ENCODE measurements around the gene COL15A1.

COL15A1 gene

GRCh38 chr9:98974106-98974505 lies 30.4 kb downstream of the COL15A1 start:
- H3K4me1 Mint-ChIP-seq (ENCODE audit: low read depth in 2 of 2) = peaks cover 0 to 10% of the 10 kb centered on the region in 2 donors
- DNase-seq (no peak), ATAC-seq (replicated peaks) (no peak)
- H3K27ac Mint-ChIP-seq = no peak overlapping the region
- H3K36me3 Mint-ChIP-seq (ENCODE audit: insufficient read depth) = no peaks in the 10 kb centered on the region
- H3K9me3 Mint-ChIP-seq = no peaks in the 10 kb centered on the region
- peaks cover 13 to 34% of the 10 kb centered on the region in 2 donors for H3K27me3 Mint-ChIP-seq
- no peak overlapping the region for H3K4me3 Mint-ChIP-seq

- no peak for ATAC-seq (replicated peaks)
- H3K27me3 Mint-ChIP-seq = peaks cover 13 to 34% of the 10 kb centered on the region in 2 donors
- no peak overlapping the region for H3K4me3 Mint-ChIP-seq
- no peaks in the 10 kb centered on the region for H3K9me3 Mint-ChIP-seq
- no peak for DNase-seq
- H3K27ac Mint-ChIP-seq = no peak overlapping the region
- H3K36me3 Mint-ChIP-seq (ENCODE audit: insufficient read depth) = no peaks in the 10 kb centered on the region
- peaks cover 0 to 10% of the 10 kb centered on the region in 2 donors for H3K4me1 Mint-ChIP-seq (ENCODE audit: low read depth in 2 of 2)
Observed at GRCh38 chr9:98974554-98974953, 30.8 kb downstream of the COL15A1 start.

DNA sequence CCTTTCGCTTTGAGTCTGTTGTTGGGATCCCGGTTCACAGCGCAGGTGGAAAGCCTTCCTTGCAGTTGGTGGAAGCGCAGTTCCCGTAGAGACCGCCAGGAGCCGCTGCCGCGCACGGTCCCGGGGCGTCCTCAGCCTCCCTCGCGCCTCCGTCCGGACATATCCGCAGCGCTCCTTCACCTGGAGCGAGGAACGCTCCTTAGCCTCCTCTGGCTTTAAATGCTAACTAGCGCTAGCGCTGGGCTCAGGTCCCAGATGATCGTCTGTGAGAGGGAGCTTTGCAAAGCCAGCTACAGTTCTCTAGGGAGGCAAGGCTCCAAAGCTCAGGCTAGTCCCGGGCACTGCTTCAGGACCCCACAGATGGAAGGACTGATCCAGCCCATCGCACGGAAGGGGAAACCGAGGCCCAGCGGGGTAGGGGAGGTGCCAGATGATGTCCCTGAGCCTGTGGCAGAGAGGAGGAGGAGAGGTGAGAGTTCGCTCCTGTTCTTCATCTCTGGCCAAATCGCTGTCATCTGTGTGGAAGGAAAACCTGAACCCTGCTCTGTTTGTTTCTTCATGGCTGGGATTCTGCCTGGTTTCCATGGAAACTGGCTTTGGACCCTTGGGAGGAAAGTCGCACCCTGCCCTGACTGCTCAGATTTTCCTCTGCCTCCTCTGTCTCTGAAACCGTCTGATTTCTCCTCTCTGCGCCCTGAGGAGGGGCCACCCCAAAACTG lies 31.4 kb downstream of the COL15A1 start:
- peak; percentile 98 for ATAC-seq (replicated peaks)
- Mint-ChIP-seq H3K27me3 (peaks cover 13 to 39% of the 10 kb centered on the region in 2 donors), H3K9me3 (no peaks in the 10 kb centered on the region), H3K36me3 (ENCODE audit: insufficient read depth) (no peaks in the 10 kb centered on the region), H3K27ac (no peak overlapping the region), H3K4me3 (peak overlapping the region; percentile 54 to 55), H3K4me1 (ENCODE audit: low read depth in 2 of 2) (peaks cover 0 to 10% of the 10 kb centered on the region in 2 donors)
- peak; percentile 77 to 83 (median 82) for DNase-seq

GRCh38 chr9:98975838-98976237 lies 32.1 kb downstream of the COL15A1 start:
- no peak overlapping the region for H3K4me3 Mint-ChIP-seq
- H3K36me3 Mint-ChIP-seq (ENCODE audit: insufficient read depth) = no peaks in the 10 kb centered on the region
- no peak for DNase-seq
- ATAC-seq (replicated peaks) = no peak
- H3K9me3 Mint-ChIP-seq = no peaks in the 10 kb centered on the region
- H3K27me3 Mint-ChIP-seq = peaks cover 13 to 43% of the 10 kb centered on the region in 2 donors
- peaks cover 0 to 10% of the 10 kb centered on the region in 2 donors for H3K4me1 Mint-ChIP-seq (ENCODE audit: low read depth in 2 of 2)
- no peak overlapping the region for H3K27ac Mint-ChIP-seq

DNA sequence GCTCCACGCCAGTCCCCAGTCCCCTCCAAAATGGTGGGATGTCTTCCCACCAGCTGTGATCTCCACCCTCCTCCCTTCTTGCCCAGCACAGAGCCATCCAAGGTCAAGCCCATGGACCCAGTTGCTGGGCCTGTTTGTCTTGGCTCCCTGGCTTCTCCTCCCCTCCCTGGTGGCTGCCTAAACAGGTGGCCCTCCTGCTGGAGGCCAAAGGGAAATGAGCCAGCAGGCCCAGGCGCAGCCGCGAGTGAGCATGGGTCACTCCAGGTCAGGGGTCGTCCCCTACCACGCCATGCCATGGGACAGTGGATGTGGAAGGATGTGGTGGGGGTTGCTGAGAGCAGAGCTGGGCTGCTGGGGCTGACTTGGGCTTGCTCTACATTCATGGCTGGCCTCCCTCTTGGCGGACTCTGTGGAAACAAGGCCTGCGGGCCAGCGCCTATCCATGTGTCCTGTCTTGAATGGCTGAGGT lies 33.6 kb downstream of the COL15A1 start:
- no peaks in the 10 kb centered on the region for H3K36me3 Mint-ChIP-seq (ENCODE audit: insufficient read depth)
- peaks cover 13 to 43% of the 10 kb centered on the region in 2 donors for H3K27me3 Mint-ChIP-seq
- no peak for DNase-seq
- no peak for ATAC-seq (replicated peaks)
- no peaks in the 10 kb centered on the region for H3K9me3 Mint-ChIP-seq
- H3K4me3 Mint-ChIP-seq = no peak overlapping the region
- peaks cover 0 to 10% of the 10 kb centered on the region in 2 donors for H3K4me1 Mint-ChIP-seq (ENCODE audit: low read depth in 2 of 2)
- H3K27ac Mint-ChIP-seq = no peak overlapping the region

- no peaks in the 10 kb centered on the region for H3K9me3 Mint-ChIP-seq
- no peaks in the 10 kb centered on the region for H3K36me3 Mint-ChIP-seq (ENCODE audit: insufficient read depth)
- H3K4me1 Mint-ChIP-seq (ENCODE audit: low read depth in 2 of 2) = peaks cover 0 to 10% of the 10 kb centered on the region in 2 donors
- DNase-seq (no peak), ATAC-seq (replicated peaks) (no peak)
- peaks cover 10 to 40% of the 10 kb centered on the region in 2 donors for H3K27me3 Mint-ChIP-seq
- H3K27ac Mint-ChIP-seq = peak overlapping the region in 1 of 2 donors; percentile 28
- no peak overlapping the region for H3K4me3 Mint-ChIP-seq
Observed at GRCh38 chr9:98977813-98978212, 34.1 kb downstream of the COL15A1 start.

DNA sequence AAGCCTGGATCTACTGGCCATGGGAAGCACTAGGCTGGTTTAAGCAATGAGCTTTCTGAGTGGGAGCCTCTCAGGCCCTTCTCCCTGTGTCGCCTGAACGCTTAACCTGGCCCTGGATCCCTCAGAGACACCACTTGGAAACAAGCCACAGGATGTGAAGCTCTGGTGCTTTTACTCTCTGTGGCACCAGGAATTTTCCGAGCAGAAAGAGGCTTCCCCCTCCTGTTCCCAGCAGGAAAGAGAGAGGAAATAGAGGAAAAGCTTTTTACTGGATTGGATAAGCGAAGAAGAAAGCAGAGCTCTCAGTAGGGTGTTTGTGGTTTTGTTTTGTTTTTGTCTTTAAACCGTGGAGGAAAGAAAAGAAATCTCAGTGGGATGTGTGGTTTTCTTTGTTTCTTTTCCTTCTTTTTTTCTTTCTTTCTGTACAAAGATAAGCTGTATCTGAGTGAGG lies 34.5 kb downstream of the COL15A1 start:
- H3K27ac Mint-ChIP-seq = peak overlapping the region in 1 of 2 donors; percentile 28
- H3K9me3 Mint-ChIP-seq = no peaks in the 10 kb centered on the region
- ATAC-seq (replicated peaks) (no peak), DNase-seq (no peak)
- H3K36me3 Mint-ChIP-seq (ENCODE audit: insufficient read depth) = no peaks in the 10 kb centered on the region
- H3K4me1 Mint-ChIP-seq (ENCODE audit: low read depth in 2 of 2) = peaks cover 0 to 8% of the 10 kb centered on the region in 2 donors
- H3K4me3 Mint-ChIP-seq = no peak overlapping the region
- peaks cover 7 to 35% of the 10 kb centered on the region in 2 donors for H3K27me3 Mint-ChIP-seq

DNA sequence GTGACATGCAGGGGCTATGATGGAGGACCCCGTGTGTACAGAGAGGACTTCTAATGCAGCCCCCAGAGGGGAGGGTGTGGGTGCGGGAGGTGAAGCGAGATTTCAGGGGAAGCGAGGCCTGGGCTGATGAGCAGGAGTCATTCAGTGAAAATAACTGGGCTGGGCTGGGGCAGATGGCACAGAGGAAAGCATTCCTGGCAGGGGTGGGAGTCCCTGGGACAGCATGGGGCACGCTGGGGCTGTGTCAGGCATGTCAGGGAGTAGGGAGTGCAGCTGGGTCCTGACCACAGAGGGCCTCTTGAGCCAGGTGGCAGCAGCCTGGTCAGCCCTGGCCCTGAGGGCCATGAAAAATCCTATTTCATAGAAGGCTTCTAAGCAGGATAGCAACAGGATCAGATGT lies 36.6 kb downstream of the COL15A1 start:
- DNase-seq = no peak
- H3K4me1 Mint-ChIP-seq (ENCODE audit: low read depth in 2 of 2) = peaks cover 0 to 4% of the 10 kb centered on the region in 2 donors
- no peaks in the 10 kb centered on the region for H3K36me3 Mint-ChIP-seq (ENCODE audit: insufficient read depth)
- ATAC-seq (replicated peaks) = no peak
- H3K4me3 Mint-ChIP-seq = no peak overlapping the region
- H3K9me3 Mint-ChIP-seq = no peaks in the 10 kb centered on the region
- H3K27ac Mint-ChIP-seq = no peak overlapping the region
- H3K27me3 Mint-ChIP-seq = peaks cover 7 to 26% of the 10 kb centered on the region in 2 donors

DNA sequence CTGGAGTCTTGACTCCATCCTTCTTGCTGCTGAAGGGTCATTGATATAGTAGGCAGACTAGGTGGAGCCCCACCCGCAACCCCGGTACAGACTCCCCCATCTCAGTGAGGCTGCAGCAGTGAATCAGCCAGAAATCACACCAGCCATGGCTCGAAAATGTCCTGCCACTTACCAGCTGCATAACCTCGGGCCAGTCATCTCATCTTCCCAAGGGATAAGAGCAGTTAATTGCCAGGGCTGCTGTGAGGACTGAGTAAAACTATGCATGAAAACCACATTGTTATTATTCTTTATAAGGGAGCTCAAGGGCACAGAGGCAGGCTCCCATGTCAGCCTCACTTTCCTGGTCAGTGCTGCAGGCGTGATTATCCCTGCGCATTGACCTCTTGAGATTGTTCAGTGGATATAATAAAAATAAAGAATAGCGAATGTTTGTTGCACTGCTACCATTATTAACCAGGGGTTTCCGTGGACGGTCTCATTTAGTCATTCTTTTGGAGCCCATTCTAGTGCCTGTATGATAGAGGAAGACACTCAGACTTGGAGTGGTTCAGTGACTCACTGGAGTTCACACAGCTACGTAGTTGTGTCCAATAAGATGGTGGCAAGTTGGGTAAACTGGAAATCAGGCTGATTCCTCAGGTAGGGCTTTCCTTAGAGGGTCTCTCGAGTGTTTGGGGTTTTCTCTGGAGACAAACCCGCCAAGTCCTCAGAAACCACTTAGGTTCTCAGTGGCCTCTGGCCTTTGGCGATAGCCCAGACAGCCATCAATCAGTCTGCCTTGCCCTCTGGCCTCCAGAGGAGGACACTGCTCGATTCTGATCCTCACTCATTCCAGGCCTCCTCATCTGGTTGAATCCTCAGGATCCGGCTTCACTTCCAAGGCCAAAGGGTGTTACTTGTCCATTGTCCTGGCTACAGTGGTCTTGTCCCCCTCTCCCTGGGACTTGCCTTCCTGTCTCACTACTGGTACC lies 39.9 kb downstream of the COL15A1 start:
- no peaks in the 10 kb centered on the region for H3K4me1 Mint-ChIP-seq (ENCODE audit: low read depth in 2 of 2)
- H3K9me3 Mint-ChIP-seq = no peaks in the 10 kb centered on the region
- H3K27me3 Mint-ChIP-seq = peaks cover 0 to 30% of the 10 kb centered on the region in 2 donors
- no peaks in the 10 kb centered on the region for H3K36me3 Mint-ChIP-seq (ENCODE audit: insufficient read depth)
- no peak overlapping the region for H3K27ac Mint-ChIP-seq
- DNase-seq = no peak
- no peak overlapping the region for H3K4me3 Mint-ChIP-seq
- no peak for ATAC-seq (replicated peaks)

DNA sequence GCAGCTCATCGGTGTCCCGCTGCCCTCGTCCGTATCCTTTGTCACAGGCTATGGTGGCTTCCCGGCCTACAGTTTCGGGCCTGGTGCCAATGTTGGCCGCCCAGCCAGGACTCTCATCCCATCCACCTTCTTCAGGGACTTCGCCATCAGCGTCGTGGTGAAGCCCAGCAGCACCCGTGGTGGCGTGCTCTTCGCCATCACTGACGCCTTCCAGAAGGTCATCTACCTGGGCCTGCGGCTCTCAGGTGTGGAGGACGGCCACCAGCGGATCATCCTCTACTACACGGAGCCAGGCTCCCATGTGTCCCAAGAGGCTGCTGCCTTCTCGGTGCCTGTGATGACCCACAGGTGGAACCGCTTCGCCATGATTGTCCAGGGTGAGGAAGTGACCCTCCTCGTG lies 41.9 kb downstream of the COL15A1 start:
- Mint-ChIP-seq H3K4me3 (no peak overlapping the region), H3K4me1 (ENCODE audit: low read depth in 2 of 2) (peaks cover 0 to 2% of the 10 kb centered on the region in 2 donors), H3K27ac (no peak overlapping the region), H3K27me3 (peaks cover 0 to 21% of the 10 kb centered on the region in 2 donors), H3K9me3 (no peaks in the 10 kb centered on the region), H3K36me3 (ENCODE audit: insufficient read depth) (no peaks in the 10 kb centered on the region)
- no peak for DNase-seq
- ATAC-seq (replicated peaks) = no peak

DNA sequence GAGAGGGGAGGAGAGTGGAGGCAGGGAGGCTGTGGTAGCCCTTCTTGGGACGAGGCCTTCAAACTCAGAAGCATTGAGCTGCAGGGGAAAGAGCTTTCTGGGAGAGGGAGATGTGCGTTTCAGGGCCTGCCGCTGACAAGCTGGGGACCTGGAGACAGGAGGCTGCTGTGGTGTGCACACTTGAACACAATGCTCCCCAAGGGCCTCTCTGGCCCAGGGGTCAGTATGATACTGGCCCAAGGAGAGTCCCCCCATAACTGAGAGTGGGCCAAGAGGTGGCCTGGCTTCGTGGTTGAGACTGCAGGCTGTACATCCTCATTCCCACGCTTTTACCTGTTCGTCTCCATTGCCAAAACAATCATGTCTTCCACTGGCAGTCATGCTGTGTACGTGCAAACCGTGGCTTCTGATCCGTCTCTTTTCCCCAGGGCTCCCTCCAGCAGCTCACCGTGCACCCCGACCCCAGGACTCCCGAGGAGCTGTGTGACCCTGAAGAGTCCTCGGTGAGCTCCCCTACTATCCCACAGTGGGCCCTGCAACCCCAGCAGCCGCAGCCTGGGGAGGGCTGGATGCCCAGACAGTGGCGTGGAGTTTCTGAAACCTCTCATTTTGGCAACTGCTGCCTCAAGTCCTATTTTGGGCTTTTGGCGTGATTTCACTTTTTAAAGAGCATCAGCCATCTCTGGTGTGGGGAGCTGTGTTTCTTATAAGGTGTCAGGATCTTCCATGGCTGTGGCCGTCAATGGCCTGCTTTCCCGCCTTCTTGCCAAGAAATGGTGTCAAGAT lies 43.4 kb downstream of the COL15A1 start:
- Mint-ChIP-seq H3K36me3 (ENCODE audit: insufficient read depth) (no peaks in the 10 kb centered on the region), H3K4me1 (ENCODE audit: low read depth in 2 of 2) (peaks cover 0 to 2% of the 10 kb centered on the region in 2 donors), H3K27ac (no peak overlapping the region), H3K9me3 (no peaks in the 10 kb centered on the region), H3K4me3 (no peak overlapping the region), H3K27me3 (peaks cover 0 to 21% of the 10 kb centered on the region in 2 donors)
- DNase-seq (no peak), ATAC-seq (replicated peaks) (no peak)

GRCh38 chr9:98989036-98990000 lies 45.6 kb downstream of the COL15A1 start:
- DNase-seq (no peak), ATAC-seq (replicated peaks) (peak; percentile 31)
- Mint-ChIP-seq H3K4me1 (ENCODE audit: low read depth in 2 of 2) (peaks cover 0 to 2% of the 10 kb centered on the region in 2 donors), H3K27ac (peak overlapping the region in 1 of 2 donors; percentile 55), H3K4me3 (no peak overlapping the region), H3K9me3 (no peaks in the 10 kb centered on the region), H3K27me3 (peaks cover 0 to 35% of the 10 kb centered on the region in 2 donors), H3K36me3 (ENCODE audit: insufficient read depth) (no peaks in the 10 kb centered on the region)

Measured in effector memory CD8-positive, alpha-beta T cell (primary cell).